Measurements from ENCODE around the gene AADACL4. TPM values are rescaled to one million over a fixed set of nuclear protein-coding genes. Genes with fewer than 3 reads are reported as not detected.
"Not testable (repeated sequence)": the region's sequence is repeated elsewhere in the genome, so short reads cannot be mapped to it uniquely, and the experiment has no call there.

Gene AADACL4
- total RNA-seq, 4 donors from 2014 or later, result not detected

GRCh38 chr1:12640958-12641272 lies 3.0 kb upstream of the AADACL4 start:
- no peak for ATAC-seq
- Histone ChIP-seq H3K27ac (no peak overlapping the region), H3K4me3 (no peak overlapping the region)

GRCh38 chr1:12643079-12643478 lies 806 bp upstream of the AADACL4 start:
- ATAC-seq, result no peak
- Histone ChIP-seq H3K36me3 (no peaks in the 10 kb centered on the region), H3K4me1 (no peaks in the 10 kb centered on the region), H3K9me3 (peaks cover 0 to 24% (median 0%) of the 10 kb centered on the region in 3 donors), H3K27ac (no peak overlapping the region), H3K27me3 (no peaks in the 10 kb centered on the region), H3K4me3 (no peak overlapping the region)
- WGBS, 2 donors (ENCODE audit: low coverage in 1 of 2), result 100% methylated on average over 1 to 2 of the region's 2 CpGs
- no peak for TF ChIP-seq POLR2AphosphoS5 (IDR thresholded peaks at IDR 0.05)

More at GRCh38 chr1:12640958-12641272, 3.0 kb upstream of the AADACL4 start:
- Histone ChIP-seq H3K9me3 (peaks cover 0 to 24% (median 0%) of the 10 kb centered on the region in 3 donors), H3K4me1 (peaks cover 0 to 6% (median 0%) of the 10 kb centered on the region in 3 donors), H3K27me3 (no peaks in the 10 kb centered on the region), H3K36me3 (no peaks in the 10 kb centered on the region)
- TF ChIP-seq, protein P1, sequence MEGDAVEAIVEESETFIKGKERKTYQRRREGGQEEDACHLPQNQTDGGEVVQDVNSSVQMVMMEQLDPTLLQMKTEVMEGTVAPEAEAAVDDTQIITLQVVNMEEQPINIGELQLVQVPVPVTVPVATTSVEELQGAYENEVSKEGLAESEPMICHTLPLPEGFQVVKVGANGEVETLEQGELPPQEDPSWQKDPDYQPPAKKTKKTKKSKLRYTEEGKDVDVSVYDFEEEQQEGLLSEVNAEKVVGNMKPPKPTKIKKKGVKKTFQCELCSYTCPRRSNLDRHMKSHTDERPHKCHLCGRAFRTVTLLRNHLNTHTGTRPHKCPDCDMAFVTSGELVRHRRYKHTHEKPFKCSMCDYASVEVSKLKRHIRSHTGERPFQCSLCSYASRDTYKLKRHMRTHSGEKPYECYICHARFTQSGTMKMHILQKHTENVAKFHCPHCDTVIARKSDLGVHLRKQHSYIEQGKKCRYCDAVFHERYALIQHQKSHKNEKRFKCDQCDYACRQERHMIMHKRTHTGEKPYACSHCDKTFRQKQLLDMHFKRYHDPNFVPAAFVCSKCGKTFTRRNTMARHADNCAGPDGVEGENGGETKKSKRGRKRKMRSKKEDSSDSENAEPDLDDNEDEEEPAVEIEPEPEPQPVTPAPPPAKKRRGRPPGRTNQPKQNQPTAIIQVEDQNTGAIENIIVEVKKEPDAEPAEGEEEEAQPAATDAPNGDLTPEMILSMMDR (IDR thresholded peaks at IDR 0.05), result no peak
- TF ChIP-seq POLR2A (IDR thresholded peaks at IDR 0.05), result no peak
- no peak for TF ChIP-seq EP300 (IDR thresholded peaks at IDR 0.05)
- no peak for TF ChIP-seq POLR2AphosphoS5 (IDR thresholded peaks at IDR 0.05)

GRCh38 chr1:12644237-12644636 lies 352 bp downstream of the AADACL4 start:
- Histone ChIP-seq H3K4me3 (no peak overlapping the region), H3K9me3 (peaks cover 0 to 21% (median 0%) of the 10 kb centered on the region in 3 donors), H3K4me1 (no peaks in the 10 kb centered on the region), H3K36me3 (no peaks in the 10 kb centered on the region), H3K27me3 (no peaks in the 10 kb centered on the region), H3K27ac (no peak overlapping the region)
- 100% methylated on average over 1 of the region's 2 CpGs for WGBS, 2 donors (ENCODE audit: low coverage in 1 of 2)
- ATAC-seq, result no peak
- TF ChIP-seq, protein P1 (IDR thresholded peaks at IDR 0.05), result no peak
- no peak for TF ChIP-seq POLR2A (IDR thresholded peaks at IDR 0.05)

DNA sequence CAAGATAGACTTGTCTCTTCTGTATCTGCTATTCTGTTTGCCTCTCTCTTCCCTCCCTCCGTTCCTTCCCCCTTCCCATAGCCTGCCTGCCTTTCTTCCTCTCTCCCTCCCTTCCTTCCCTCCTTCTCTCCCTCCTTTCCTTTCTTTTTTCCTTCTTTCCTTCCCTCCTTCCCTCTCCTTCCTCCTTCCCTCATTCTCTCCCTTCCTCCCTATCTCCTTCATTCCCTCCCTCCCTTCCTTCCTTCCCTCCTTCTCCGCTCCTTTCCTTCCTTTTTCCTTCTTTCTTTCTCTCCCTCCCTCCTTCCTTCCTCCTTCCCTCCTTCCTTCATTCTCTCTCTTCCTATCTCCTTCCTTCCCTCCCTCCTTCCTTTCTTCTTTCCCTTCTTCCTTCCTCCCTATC lies 944 bp downstream of the AADACL4 start:
- Histone ChIP-seq H3K9me3 (peaks cover 0 to 15% (median 0%) of the 10 kb centered on the region in 3 donors), H3K27me3 (no peaks in the 10 kb centered on the region), H3K36me3 (no peaks in the 10 kb centered on the region), H3K4me1 (peaks cover 0 to 2% (median 0%) of the 10 kb centered on the region in 3 donors), H3K27ac (no peak overlapping the region), H3K4me3 (no peak overlapping the region)
- TF ChIP-seq POLR2A (IDR thresholded peaks at IDR 0.05), result no peak
- ATAC-seq, result no peak
- WGBS, 2 donors (ENCODE audit: low coverage in 1 of 2), result 83 to 100% methylated on average over 1 to 2 of the region's 2 CpGs

- not testable (repeated sequence) for H3K27me3 ChIP-seq, H3K4me3 ChIP-seq, H3K27ac ChIP-seq, H3K36me3 ChIP-seq, ATAC-seq, H3K4me1 ChIP-seq, H3K9me3 ChIP-seq
- WGBS, 2 donors (ENCODE audit: low coverage in 1 of 2), result 93 to 97% methylated on average over 5 to 6 of the region's 9 CpGs
Measured at GRCh38 chr1:12645401-12645800, 1.5 kb downstream of the AADACL4 start.

DNA sequence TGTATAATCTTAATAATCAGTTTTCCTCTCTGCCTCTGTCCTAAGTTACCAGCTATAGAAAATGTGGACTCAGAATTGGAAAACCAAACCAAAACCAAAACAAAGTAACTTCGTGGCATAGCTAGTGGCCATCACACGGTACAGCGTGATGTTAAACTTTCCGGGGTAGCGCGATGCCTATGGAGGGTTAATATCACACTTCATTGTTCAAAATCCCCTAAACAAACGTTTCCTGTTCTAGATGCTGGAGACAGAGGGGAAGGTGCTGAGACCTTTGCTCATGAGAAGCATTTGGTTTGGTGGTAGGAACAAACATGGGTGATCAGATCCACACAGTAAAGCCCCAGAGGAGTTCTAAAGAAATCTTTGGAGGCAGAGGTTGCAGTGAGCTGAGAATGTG lies 4.9 kb downstream of the AADACL4 start:
- Histone ChIP-seq H3K36me3 (no peaks in the 10 kb centered on the region), H3K27me3 (no peaks in the 10 kb centered on the region), H3K4me1 (peaks cover 0 to 12% (median 0%) of the 10 kb centered on the region in 3 donors), H3K27ac (no peak overlapping the region), H3K4me3 (no peak overlapping the region), H3K9me3 (no peaks in the 10 kb centered on the region)
- WGBS, 2 donors (ENCODE audit: low coverage in 1 of 2), result 33 to 89% methylated on average over 1 to 7 of the region's 7 CpGs
- TF ChIP-seq POLR2A (IDR thresholded peaks at IDR 0.05), result no peak
- no peak for TF ChIP-seq POLR2AphosphoS5 (IDR thresholded peaks at IDR 0.05)
- TF ChIP-seq EP300 (IDR thresholded peaks at IDR 0.05), result no peak
- TF ChIP-seq, protein P1 (IDR thresholded peaks at IDR 0.05), result no peak
- no peak for ATAC-seq

- no peak overlapping the region for H3K4me3 ChIP-seq
- no peak for ATAC-seq
- H3K36me3 ChIP-seq, result no peaks in the 10 kb centered on the region
- TF ChIP-seq POLR2AphosphoS5 (IDR thresholded peaks at IDR 0.05) (peak; percentile 59), EP300 (IDR thresholded peaks at IDR 0.05) (no peak)
- H3K27ac ChIP-seq, result no peak overlapping the region
- H3K4me1 ChIP-seq, result peaks cover 0 to 12% (median 0%) of the 10 kb centered on the region in 3 donors
- WGBS, 2 donors (ENCODE audit: low coverage in 1 of 2), result 30 to 42% methylated on average over 5 of the region's 5 CpGs
- H3K9me3 ChIP-seq, result no peaks in the 10 kb centered on the region
- no peaks in the 10 kb centered on the region for H3K27me3 ChIP-seq
Measured at GRCh38 chr1:12649971-12650421, 6.1 kb downstream of the AADACL4 start.

Data from gastroesophageal sphincter (tissue), 4 donors.